Smooth muscle cell (in vitro differentiated cells): Measurements from ENCODE around the gene CNIH1. TPM values are rescaled to one million over a fixed set of nuclear protein-coding genes. Genes with fewer than 3 reads are reported as not detected.
A peak's percentile ranks its signal among the peaks of the same experiment; 100 is the strongest.

Experiments
- DNase-seq: peaks from one replicate; lab custom pipeline; 2025; ENCODE audit not compliant: unreplicated experiment; lab: John Stamatoyannopoulos, UW
- H2AFZ ChIP-seq: fragments of 200-600 bp; sonication (generic); 2 replicates; pipeline ENCODE4 v1.6.0; 2016; ENCODE audit warnings: antibody characterized with exemption, low read depth, mild to moderate bottlenecking
- H3F3A ChIP-seq: fragments of 200-600 bp; sonication (generic); 2 replicates; pipeline ENCODE4 v1.6.0; 2017; ENCODE audit warnings: antibody characterized with exemption, low read depth
- H3K27ac ChIP-seq: fragments of 200-600 bp; sonication (generic); 2 replicates; pipeline ENCODE4 v1.5.1; 2016; ENCODE audit warnings: low read depth, mild to moderate bottlenecking
- H3K27me3 ChIP-seq: fragments of 200-600 bp; sonication (generic); 2 replicates; pipeline ENCODE4 v1.6.1; 2016; ENCODE audit warnings: low read depth, mild to moderate bottlenecking
- H3K36me3 ChIP-seq: fragments of 200-600 bp; sonication (generic); 2 replicates; pipeline ENCODE4 v1.5.1; 2016; ENCODE audit warnings: low read depth
- H3K4me1 ChIP-seq: fragments of 200-600 bp; sonication (generic); 2 replicates; pipeline ENCODE4 v1.5.1; 2016; ENCODE audit warnings: low read depth
- H3K4me2 ChIP-seq: fragments of 200-600 bp; sonication (generic); 2 replicates; pipeline ENCODE4 v1.6.0; 2016; ENCODE audit warnings: mild to moderate bottlenecking
- H3K4me3 ChIP-seq: fragments of 200-600 bp; sonication (generic); 2 replicates; pipeline ENCODE4 v1.5.1; 2016; ENCODE audit warnings: mild to moderate bottlenecking
- H3K79me2 ChIP-seq: fragments of 200-600 bp; sonication (generic); 2 replicates; pipeline ENCODE4 v1.6.0; 2016; ENCODE audit warnings: low read depth, mild to moderate bottlenecking
- H3K9ac ChIP-seq: fragments of 200-600 bp; sonication (generic); 2 replicates; pipeline ENCODE4 v1.6.0; 2016; ENCODE audit warnings: low read depth
- H3K9me3 ChIP-seq: fragments of 200-600 bp; sonication (generic); replicated peaks from 2 replicates; pipeline ENCODE4 v1.5.1; 2016; ENCODE audit warnings: low read depth
- H4K20me1 ChIP-seq: fragments of 200-600 bp; sonication (generic); 2 replicates; pipeline ENCODE4 v1.6.0; 2016; ENCODE audit warnings: low read depth
- WGBS: methylation state at CpG from one replicate; pipeline ENCODE4 v1.1.7; 2016; ENCODE audit warnings: low lambda C conversion rate; 5-methylcytosine and 5-hydroxymethylcytosine counted together
- polyA plus RNA-seq: library from polyadenylated mRNA; unstranded; fragments of >200 nt; fragmentation: Nextera tagmentation; extraction: Ambion mirVana; gene quantifications from 2 replicates; pipeline ENCODE4 v1.2.1, GENCODE V29; 2016
- total RNA-seq: library from RNA; depleted of rRNA; stranded (reverse); fragments of >200 nt; gene quantifications from 2 replicates; pipeline ENCODE4 v1.2.3, GENCODE V29; 2014
- TF ChIP-seq, protein P1 (sequence below): fragments of 200-600 bp; sonication (generic); IDR thresholded peaks from 2 replicates; pipeline ENCODE4 v1.5.1; 2017; ENCODE audit warnings: borderline replicate concordance, mild to moderate bottlenecking, antibody characterized with exemption; ENCODE audit not compliant: insufficient read depth, poor library complexity, severe bottlenecking

The CNIH1 gene
- total RNA-seq (172 and 224 TPM in 2 replicates), polyA plus RNA-seq (133 and 162 TPM in 2 replicates)

- H3K27ac ChIP-seq = peak within 1 kb of the TSS; percentile 94
- no peaks in the 10 kb centered on the region for H3K27me3 ChIP-seq
- H4K20me1 ChIP-seq = peaks cover 42% of the 10 kb centered on the region
- peak within 1 kb of the TSS; percentile 92 for H2AFZ ChIP-seq
- H3K4me3 ChIP-seq = peak within 1 kb of the TSS; percentile 73
- peaks cover 45% of the 10 kb centered on the region for H3K79me2 ChIP-seq
- peak; percentile 83 for DNase-seq
- peaks cover 4% of the 10 kb centered on the region for H3F3A ChIP-seq
- no peaks in the 10 kb centered on the region for H3K9me3 ChIP-seq
- TF ChIP-seq, protein P1, sequence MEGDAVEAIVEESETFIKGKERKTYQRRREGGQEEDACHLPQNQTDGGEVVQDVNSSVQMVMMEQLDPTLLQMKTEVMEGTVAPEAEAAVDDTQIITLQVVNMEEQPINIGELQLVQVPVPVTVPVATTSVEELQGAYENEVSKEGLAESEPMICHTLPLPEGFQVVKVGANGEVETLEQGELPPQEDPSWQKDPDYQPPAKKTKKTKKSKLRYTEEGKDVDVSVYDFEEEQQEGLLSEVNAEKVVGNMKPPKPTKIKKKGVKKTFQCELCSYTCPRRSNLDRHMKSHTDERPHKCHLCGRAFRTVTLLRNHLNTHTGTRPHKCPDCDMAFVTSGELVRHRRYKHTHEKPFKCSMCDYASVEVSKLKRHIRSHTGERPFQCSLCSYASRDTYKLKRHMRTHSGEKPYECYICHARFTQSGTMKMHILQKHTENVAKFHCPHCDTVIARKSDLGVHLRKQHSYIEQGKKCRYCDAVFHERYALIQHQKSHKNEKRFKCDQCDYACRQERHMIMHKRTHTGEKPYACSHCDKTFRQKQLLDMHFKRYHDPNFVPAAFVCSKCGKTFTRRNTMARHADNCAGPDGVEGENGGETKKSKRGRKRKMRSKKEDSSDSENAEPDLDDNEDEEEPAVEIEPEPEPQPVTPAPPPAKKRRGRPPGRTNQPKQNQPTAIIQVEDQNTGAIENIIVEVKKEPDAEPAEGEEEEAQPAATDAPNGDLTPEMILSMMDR = peak; percentile 85
- 2% methylated on average over 98 of the region's 100 CpGs for WGBS
- peak within 1 kb of the TSS; percentile 80 for H3K9ac ChIP-seq
- H3K36me3 ChIP-seq = no peaks in the 10 kb centered on the region
- H3K4me1 ChIP-seq = peaks cover 37% of the 10 kb centered on the region
- H3K4me2 ChIP-seq = peak within 1 kb of the TSS; percentile 98
Measured at GRCh38 chr14:54440873-54441868, at the start of gene CNIH1. Gene CNIH1 (minus strand): TSS chr14:54441374. CDS start chr14:54441327, 47 bp downstream.

DNA sequence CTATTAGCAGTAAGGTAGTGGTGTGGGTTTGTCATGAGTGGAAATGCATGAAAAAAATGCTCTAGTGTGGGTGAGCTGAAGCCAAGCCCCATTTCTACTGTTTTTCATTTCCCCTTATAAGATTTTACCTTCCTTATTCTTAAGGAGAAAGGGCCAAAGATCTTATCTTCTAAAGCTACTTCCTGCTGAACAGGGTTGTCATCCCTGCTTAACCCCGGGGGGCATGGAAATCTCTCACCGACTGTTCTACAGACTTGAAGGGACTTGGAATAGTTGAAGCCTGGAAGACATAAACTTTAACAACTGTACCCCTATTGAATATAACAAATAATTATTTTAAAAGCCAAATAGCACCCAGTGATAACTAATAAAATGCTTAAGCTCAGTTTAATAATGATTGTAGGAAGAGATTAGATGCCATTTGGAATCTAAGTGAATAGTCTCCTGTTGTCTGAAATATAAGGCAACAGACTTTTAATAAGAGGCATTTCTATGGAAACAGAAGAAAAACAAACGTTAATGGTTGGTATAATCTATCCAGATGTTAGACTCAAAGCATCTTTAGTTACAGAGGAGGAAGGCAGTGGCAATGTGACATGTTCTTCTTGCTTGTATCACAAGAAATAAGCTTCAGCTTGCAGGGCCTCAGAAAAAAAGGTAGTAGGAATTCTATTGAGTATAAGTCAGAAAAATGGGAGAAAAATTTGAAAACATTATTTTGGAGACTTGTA lies 49.4 kb upstream of the CNIH1 start:
- TF ChIP-seq, protein P1 = no peak
- H4K20me1 ChIP-seq = peaks cover 20% of the 10 kb centered on the region
- no peak overlapping the region for H3K27ac ChIP-seq
- peaks cover 30% of the 10 kb centered on the region for H3K79me2 ChIP-seq
- H3K4me1 ChIP-seq = peaks cover 17% of the 10 kb centered on the region
- WGBS = 31% methylated on average over 3 of the region's 3 CpGs
- no peak for DNase-seq
- H3K4me3 ChIP-seq = no peak overlapping the region
- no peaks in the 10 kb centered on the region for H3K36me3 ChIP-seq
- no peaks in the 10 kb centered on the region for H3K27me3 ChIP-seq
- H2AFZ ChIP-seq = no peak overlapping the region
- no peaks in the 10 kb centered on the region for H3K9me3 ChIP-seq
- no peak overlapping the region for H3K9ac ChIP-seq
- peaks cover 10% of the 10 kb centered on the region for H3F3A ChIP-seq
- no peak overlapping the region for H3K4me2 ChIP-seq

GRCh38 chr14:54489731-54490444 lies 48.7 kb upstream of the CNIH1 start:
- Histone ChIP-seq H3K27me3 (no peaks in the 10 kb centered on the region), H4K20me1 (peaks cover 28% of the 10 kb centered on the region), H3K4me1 (peaks cover 18% of the 10 kb centered on the region), H3K79me2 (peaks cover 37% of the 10 kb centered on the region), H3K4me3 (peak overlapping the region; percentile 98), H3K9ac (no peak overlapping the region), H3K4me2 (peak overlapping the region; percentile 94), H3K9me3 (no peaks in the 10 kb centered on the region), H3K27ac (peak overlapping the region; percentile 92), H2AFZ (peak overlapping the region; percentile 98), H3K36me3 (no peaks in the 10 kb centered on the region), H3F3A (peaks cover 10% of the 10 kb centered on the region)
- WGBS = 79% methylated on average over 4 of the region's 4 CpGs
- DNase-seq = no peak
- TF ChIP-seq, protein P1 = no peak
